Measurements from ENCODE around the gene MAPK8.

The MAPK8 gene

DNA sequence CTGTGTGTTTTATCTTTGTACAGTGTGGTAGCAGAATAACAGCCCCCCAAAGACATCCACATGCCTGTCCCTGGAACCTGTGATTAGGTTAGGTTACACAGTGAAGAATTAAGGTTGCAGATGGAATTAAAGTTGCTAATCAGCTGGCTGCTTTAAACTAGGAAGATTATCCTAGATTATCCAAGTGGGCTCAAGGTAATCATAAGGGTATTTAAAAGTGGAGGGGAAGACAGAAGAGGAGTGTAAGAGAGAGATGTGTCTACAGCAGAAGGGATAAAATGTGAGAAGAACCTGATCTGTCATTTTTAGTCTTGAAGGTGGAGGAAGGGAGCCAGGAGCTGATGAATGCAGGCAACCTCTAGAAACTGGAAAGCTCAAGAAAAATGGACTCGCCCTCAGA lies 180.8 kb downstream of the MAPK8 start:
- no peak overlapping the region for H3K4me3 ChIP-seq (ENCODE audit: low read length)
- TF ChIP-seq ZNF274 (IDR thresholded peaks at IDR 0.05; ENCODE audit: low read depth, low read length), result no peak
